Ishikawa (cell line): ENCODE measurements around the gene ZNF366.

Experiments
- CEBPB ChIP-seq: IDR thresholded peaks from 2 replicates; pipeline ENCODE4 v1.6.1; 2012
- CREB1 ChIP-seq: IDR thresholded peaks from 2 replicates; pipeline ENCODE4 v1.6.1; 2012; ENCODE audit warnings: low read depth
- EGR1 ChIP-seq: IDR thresholded peaks from 2 replicates; pipeline ENCODE4 v1.6.1; 2012
- EP300 ChIP-seq: IDR thresholded peaks from 2 replicates; pipeline ENCODE4 v1.6.1; 2012; ENCODE audit warnings: borderline replicate concordance
- FOXM1 ChIP-seq: IDR thresholded peaks from 2 replicates; pipeline ENCODE4 v1.6.1; 2012; ENCODE audit warnings: low read depth, borderline replicate concordance
- MAX ChIP-seq: IDR thresholded peaks from 2 replicates; pipeline ENCODE4 v1.6.1; 2012
- NFIC ChIP-seq: IDR thresholded peaks from 2 replicates; pipeline ENCODE4 v1.6.1; 2012
- RAD21 ChIP-seq: IDR thresholded peaks from 2 replicates; pipeline ENCODE4 v1.6.1; 2012; ENCODE audit warnings: low read depth
- REST ChIP-seq: IDR thresholded peaks from 2 replicates; pipeline ENCODE4 v1.6.1; 2012; ENCODE audit warnings: low read depth, mild to moderate bottlenecking
- TAF1 ChIP-seq: IDR thresholded peaks from 2 replicates; pipeline ENCODE4 v1.6.1; 2012; ENCODE audit warnings: low read depth, mild to moderate bottlenecking
- TCF12 ChIP-seq: IDR thresholded peaks from 2 replicates; pipeline ENCODE4 v1.6.1; 2012; ENCODE audit warnings: low read depth
- TEAD4 ChIP-seq: IDR thresholded peaks from 2 replicates; pipeline ENCODE4 v1.6.1; 2012
- USF1 ChIP-seq: IDR thresholded peaks from 2 replicates; pipeline ENCODE4 v1.6.1; 2012
- YY1 ChIP-seq: IDR thresholded peaks from 2 replicates; pipeline ENCODE4 v1.6.1; 2012; ENCODE audit warnings: low read depth
- ZBTB7A ChIP-seq: IDR thresholded peaks from 2 replicates; pipeline ENCODE4 v1.6.1; 2012; ENCODE audit warnings: low read depth

The ZNF366 gene

GRCh38 chr5:72434056-72434780 lies 73.0 kb downstream of the ZNF366 start:
- TF ChIP-seq TEAD4 = no peak
- no peak for TF ChIP-seq EP300
- TF ChIP-seq CREB1 = no peak
- no peak for TF ChIP-seq ZBTB7A
- TF ChIP-seq TCF12 = no peak
- no peak for TF ChIP-seq NFIC
- no peak for TF ChIP-seq YY1
- no peak for TF ChIP-seq FOXM1
- no peak for TF ChIP-seq REST
- no peak for TF ChIP-seq MAX
- TF ChIP-seq EGR1 = no peak
- no peak for TF ChIP-seq USF1
- no peak for TF ChIP-seq CEBPB
- TF ChIP-seq TAF1 = no peak

- TF ChIP-seq EP300 = no peak
- TF ChIP-seq USF1 = no peak
These were observed 73.7 kb downstream of the ZNF366 start for GRCh38 chr5:72433522-72433921.

- no peak for TF ChIP-seq FOXM1
- no peak for TF ChIP-seq EP300
- no peak for TF ChIP-seq MAX
- TF ChIP-seq CREB1 = no peak
- TF ChIP-seq NFIC = no peak
- TF ChIP-seq RAD21 = no peak
- TF ChIP-seq REST = no peak
- TF ChIP-seq YY1 = no peak
- no peak for TF ChIP-seq CEBPB
- no peak for TF ChIP-seq TEAD4
- no peak for TF ChIP-seq TCF12
- no peak for TF ChIP-seq ZBTB7A
- TF ChIP-seq USF1 = no peak
- TF ChIP-seq EGR1 = no peak
- TF ChIP-seq TAF1 = no peak
These were observed 78.5 kb downstream of the ZNF366 start for GRCh38 chr5:72428669-72429068.

GRCh38 chr5:72427488-72428437 lies 79.4 kb downstream of the ZNF366 start:
- TF ChIP-seq TEAD4 = no peak
- no peak for TF ChIP-seq REST
- no peak for TF ChIP-seq EGR1
- TF ChIP-seq MAX = no peak
